Measurements from ENCODE around the gene SBF1.

DNA sequence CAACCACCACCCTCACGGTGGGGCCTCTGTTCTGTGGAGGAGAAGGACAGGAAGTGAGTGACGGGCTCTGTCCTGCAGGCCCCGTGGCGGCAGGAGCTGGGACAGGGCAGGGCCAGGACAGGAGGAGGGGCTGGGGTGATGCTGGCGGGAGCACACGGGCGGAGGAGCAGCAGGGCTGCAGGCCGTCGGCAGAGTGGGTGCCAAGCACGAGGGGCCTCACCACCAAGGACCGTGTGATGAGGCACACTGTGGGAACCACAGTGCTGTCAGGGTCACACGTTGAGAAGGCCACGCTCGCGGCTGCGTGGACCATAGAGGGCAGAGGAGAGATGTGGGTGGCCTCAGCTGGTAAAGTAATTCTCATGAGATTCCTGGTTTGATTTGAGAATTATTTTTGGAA, 42.1 kb upstream of the SBF1 start:
- TF ChIP-seq, protein P1, sequence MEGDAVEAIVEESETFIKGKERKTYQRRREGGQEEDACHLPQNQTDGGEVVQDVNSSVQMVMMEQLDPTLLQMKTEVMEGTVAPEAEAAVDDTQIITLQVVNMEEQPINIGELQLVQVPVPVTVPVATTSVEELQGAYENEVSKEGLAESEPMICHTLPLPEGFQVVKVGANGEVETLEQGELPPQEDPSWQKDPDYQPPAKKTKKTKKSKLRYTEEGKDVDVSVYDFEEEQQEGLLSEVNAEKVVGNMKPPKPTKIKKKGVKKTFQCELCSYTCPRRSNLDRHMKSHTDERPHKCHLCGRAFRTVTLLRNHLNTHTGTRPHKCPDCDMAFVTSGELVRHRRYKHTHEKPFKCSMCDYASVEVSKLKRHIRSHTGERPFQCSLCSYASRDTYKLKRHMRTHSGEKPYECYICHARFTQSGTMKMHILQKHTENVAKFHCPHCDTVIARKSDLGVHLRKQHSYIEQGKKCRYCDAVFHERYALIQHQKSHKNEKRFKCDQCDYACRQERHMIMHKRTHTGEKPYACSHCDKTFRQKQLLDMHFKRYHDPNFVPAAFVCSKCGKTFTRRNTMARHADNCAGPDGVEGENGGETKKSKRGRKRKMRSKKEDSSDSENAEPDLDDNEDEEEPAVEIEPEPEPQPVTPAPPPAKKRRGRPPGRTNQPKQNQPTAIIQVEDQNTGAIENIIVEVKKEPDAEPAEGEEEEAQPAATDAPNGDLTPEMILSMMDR (conservative IDR thresholded peaks at IDR 0.05; ENCODE audit: low read length), result no peak
- TF ChIP-seq EZH2phosphoT487 (IDR thresholded peaks at IDR 0.05; ENCODE audit: borderline replicate concordance), result no peak

Data from Loucy (cell line).